Natural killer cell (primary cell): ENCODE data around the gene GPC4. TPM values are rescaled to one million over a fixed set of nuclear protein-coding genes. Genes with fewer than 3 reads are reported as not detected.

Experiments used
- ATAC-seq, 3 donors: fragments of 150-1000 bp in 2 of 3; fragments of 200-7000 bp in 1 of 3; cut with Tn5 transposase; 1 replicate in 1 of 3; 2 replicates in 2 of 3; pipeline ENCODE4 v1.10.0; 2021; ENCODE audit warnings: mild to moderate bottlenecking in 2 of 3, moderate library complexity in 2 of 3
- DNase-seq, 2 donors: peaks; one replicate each; pipeline versions ENCODE4 v3.0.0 to v3.0.0-alpha.2; 2013 to 2021; ENCODE audit warnings: mixed read lengths in 1 of 2
- H3K27ac ChIP-seq: one replicate; pipeline ENCODE4 v1.5.1; 2013; ENCODE audit warnings: mild to moderate bottlenecking, low read length
- H3K27me3 ChIP-seq: one replicate; pipeline ENCODE4 v1.6.1; 2013; ENCODE audit warnings: low read length; ENCODE audit not compliant: control insufficient read depth, insufficient read depth
- H3K36me3 ChIP-seq: one replicate; pipeline ENCODE4 v1.6.1; 2013; ENCODE audit warnings: low read length; ENCODE audit not compliant: control insufficient read depth, insufficient read depth
- H3K4me1 ChIP-seq: one replicate; pipeline ENCODE4 v1.6.1; 2013; ENCODE audit warnings: low read length; ENCODE audit not compliant: control insufficient read depth, insufficient read depth
- H3K4me3 ChIP-seq: one replicate; pipeline ENCODE4 v1.5.1; 2013; ENCODE audit warnings: low read length
- H3K9me3 ChIP-seq: one replicate; pipeline ENCODE4 v1.6.1; 2013; ENCODE audit warnings: low read length; ENCODE audit not compliant: control insufficient read depth, insufficient read depth
- H3K27ac Mint-ChIP-seq, 2 donors: one replicate each; pipeline ENCODE4 v1.8.0; 2022; ENCODE audit warnings: mild to moderate bottlenecking in 2 of 2, mixed read lengths in 2 of 2, moderate library complexity in 1 of 2
- H3K27me3 Mint-ChIP-seq, 2 donors: one replicate each; pipeline ENCODE4 v1.8.0; 2022; ENCODE audit warnings: low read depth in 2 of 2, mixed read lengths in 2 of 2
- H3K36me3 Mint-ChIP-seq: one replicate; pipeline ENCODE4 v1.8.0; 2022; ENCODE audit warnings: mixed read lengths
- H3K4me1 Mint-ChIP-seq, 2 donors: one replicate each; pipeline ENCODE4 v1.8.0; 2022; ENCODE audit warnings: mixed read lengths in 2 of 2
- H3K4me3 Mint-ChIP-seq: one replicate; pipeline ENCODE4 v1.8.0; 2022; ENCODE audit warnings: mild to moderate bottlenecking, moderate library complexity, mixed read lengths
- H3K9me3 Mint-ChIP-seq, 2 donors: one replicate each; pipeline ENCODE4 v1.8.0; 2022; ENCODE audit warnings: mixed read lengths in 2 of 2
- CTCF ChIP-seq: fragments of 200-600 bp; IDR thresholded peaks from one replicate; pipeline ENCODE4 v1.8.0; 2022; ENCODE audit warnings: antibody characterized with exemption
- WGBS: methylation state at CpG from one replicate; pipeline ENCODE4 v1.1.7; 2013; ENCODE audit warnings: missing lambda C conversion rate; ENCODE audit not compliant: insufficient coverage; 5-methylcytosine and 5-hydroxymethylcytosine counted together
- intact Hi-C: fragments of 100-400 bp; cut with micrococcal nuclease; formaldehyde crosslinking; loops from one replicate; pipeline ENCODE4 v1.14.2; 2022
- total RNA-seq, 4 donors: library from RNA; stranded (reverse); fragments of 120-200 nt in 1 of 4; gene quantifications; one replicate each; pipeline versions ENCODE4 v1.2.3 to v1.2.4, GENCODE V29; 2013 to 2022

Gene GPC4
- total RNA-seq, 3 donors from 2014 or later (not counting 1 experiment from before 2014, with no cell fraction given), result 0.08 TPM; not detected in 2

- H3K4me3 ChIP-seq, result no peak overlapping the region
- no peak overlapping the region for H3K27ac ChIP-seq
- no peak overlapping the region for H3K4me3 Mint-ChIP-seq
- intact Hi-C loops, result no loop called here
- DNase-seq (no peak), ATAC-seq (no peak)
- peaks cover 3% of the 10 kb centered on the region for H3K27me3 ChIP-seq
- 12% methylated on average over 35 of the region's 38 CpGs for WGBS
- TF ChIP-seq CTCF, result no peak
- peaks cover 20 to 45% of the 10 kb centered on the region in 2 donors for H3K27me3 Mint-ChIP-seq
- peaks cover 3% of the 10 kb centered on the region for H3K4me1 ChIP-seq
- no peaks in the 10 kb centered on the region for H3K9me3 Mint-ChIP-seq
- H3K36me3 ChIP-seq, result no peaks in the 10 kb centered on the region
- H3K4me1 Mint-ChIP-seq, result no peaks in the 10 kb centered on the region
- H3K36me3 Mint-ChIP-seq, result no peaks in the 10 kb centered on the region
- H3K9me3 ChIP-seq, result no peaks in the 10 kb centered on the region
- H3K27ac Mint-ChIP-seq, result no peak overlapping the region
Observed at GRCh38 chrX:133413218-133413925, 1.9 kb downstream of the GPC4 start.

- Histone ChIP-seq H3K4me3 (no peak overlapping the region), H3K36me3 (no peaks in the 10 kb centered on the region), H3K27ac (no peak overlapping the region), H3K9me3 (no peaks in the 10 kb centered on the region), H3K27me3 (no peaks in the 10 kb centered on the region), H3K4me1 (peaks cover 3% of the 10 kb centered on the region)
- no peaks in the 10 kb centered on the region for H3K9me3 Mint-ChIP-seq
- 93% methylated on average over 4 of the region's 5 CpGs for WGBS
- H3K36me3 Mint-ChIP-seq, result no peaks in the 10 kb centered on the region
- no peak for ATAC-seq
- H3K27ac Mint-ChIP-seq, result no peak overlapping the region
- peaks cover 19 to 44% of the 10 kb centered on the region in 2 donors for H3K27me3 Mint-ChIP-seq
- intact Hi-C loops, result no loop called here
- no peak for DNase-seq
- H3K4me1 Mint-ChIP-seq, result no peaks in the 10 kb centered on the region
- TF ChIP-seq CTCF, result no peak
- H3K4me3 Mint-ChIP-seq, result no peak overlapping the region
Observed at GRCh38 chrX:133412665-133413064, 2.6 kb downstream of the GPC4 start.

- Histone ChIP-seq H3K27me3 (no peaks in the 10 kb centered on the region), H3K4me3 (no peak overlapping the region), H3K9me3 (no peaks in the 10 kb centered on the region), H3K36me3 (no peaks in the 10 kb centered on the region), H3K27ac (no peak overlapping the region), H3K4me1 (peaks cover 3% of the 10 kb centered on the region)
- no peaks in the 10 kb centered on the region for H3K4me1 Mint-ChIP-seq
- 100% methylated on average over 1 of the region's 3 CpGs for WGBS
- TF ChIP-seq CTCF, result no peak
- ATAC-seq (no peak), DNase-seq (no peak)
- H3K4me3 Mint-ChIP-seq, result no peak overlapping the region
- peaks cover 20 to 44% of the 10 kb centered on the region in 2 donors for H3K27me3 Mint-ChIP-seq
- H3K9me3 Mint-ChIP-seq, result no peaks in the 10 kb centered on the region
- intact Hi-C loops, result no loop called here
- no peaks in the 10 kb centered on the region for H3K36me3 Mint-ChIP-seq
- H3K27ac Mint-ChIP-seq, result no peak overlapping the region
Observed at GRCh38 chrX:133412246-133412645, 3.0 kb downstream of the GPC4 start.

GRCh38 chrX:133410550-133410949 is 4.7 kb downstream of the GPC4 start:
- Histone ChIP-seq H3K9me3 (no peaks in the 10 kb centered on the region), H3K27me3 (no peaks in the 10 kb centered on the region), H3K4me3 (no peak overlapping the region), H3K27ac (no peak overlapping the region), H3K36me3 (no peaks in the 10 kb centered on the region), H3K4me1 (no peaks in the 10 kb centered on the region)
- H3K27ac Mint-ChIP-seq, result no peak overlapping the region
- no peaks in the 10 kb centered on the region for H3K36me3 Mint-ChIP-seq
- no peak for TF ChIP-seq CTCF
- H3K9me3 Mint-ChIP-seq, result no peaks in the 10 kb centered on the region
- no peak for DNase-seq
- H3K4me3 Mint-ChIP-seq, result no peak overlapping the region
- intact Hi-C loops, result no loop called here
- H3K4me1 Mint-ChIP-seq, result no peaks in the 10 kb centered on the region
- WGBS, result 93% methylated on average over 2 of the region's 3 CpGs
- ATAC-seq, result no peak
- H3K27me3 Mint-ChIP-seq, result peaks cover 21 to 38% of the 10 kb centered on the region in 2 donors
